Measurements from ENCODE around the gene TRH.

The TRH gene

DNA sequence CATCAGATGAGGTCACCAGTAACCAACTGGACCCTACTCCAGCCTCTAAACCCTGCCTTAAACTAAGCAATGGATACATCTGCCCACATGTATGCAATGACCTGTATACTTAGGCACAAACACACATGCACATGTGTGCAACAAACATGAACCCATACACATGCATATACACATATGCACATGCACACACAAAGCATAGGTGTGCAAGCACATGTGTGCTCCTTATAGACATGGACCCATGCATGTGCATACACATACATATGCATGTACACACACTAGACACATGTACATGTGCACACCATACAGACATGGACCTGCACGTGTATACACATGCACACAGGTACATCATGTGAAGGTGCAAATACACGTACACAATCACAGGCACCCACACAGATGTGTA, 8.6 kb upstream of the TRH start:
- no peak overlapping the region for H3K4me3 ChIP-seq (ENCODE audit: low read depth in 1 of 2, low read length in 1 of 2)
- H3K4me1 ChIP-seq (ENCODE audit: control insufficient read depth in 1 of 2, insufficient read depth in 1 of 2, low read depth in 1 of 2, low read length in 1 of 2), result no peaks in the 10 kb centered on the region
- H3K27ac ChIP-seq, result no peak overlapping the region
- no peaks in the 10 kb centered on the region for H3K9me3 ChIP-seq
- no peaks in the 10 kb centered on the region for H3K36me3 ChIP-seq
- H3K27me3 ChIP-seq, result no peaks in the 10 kb centered on the region
- TF ChIP-seq, protein P1, sequence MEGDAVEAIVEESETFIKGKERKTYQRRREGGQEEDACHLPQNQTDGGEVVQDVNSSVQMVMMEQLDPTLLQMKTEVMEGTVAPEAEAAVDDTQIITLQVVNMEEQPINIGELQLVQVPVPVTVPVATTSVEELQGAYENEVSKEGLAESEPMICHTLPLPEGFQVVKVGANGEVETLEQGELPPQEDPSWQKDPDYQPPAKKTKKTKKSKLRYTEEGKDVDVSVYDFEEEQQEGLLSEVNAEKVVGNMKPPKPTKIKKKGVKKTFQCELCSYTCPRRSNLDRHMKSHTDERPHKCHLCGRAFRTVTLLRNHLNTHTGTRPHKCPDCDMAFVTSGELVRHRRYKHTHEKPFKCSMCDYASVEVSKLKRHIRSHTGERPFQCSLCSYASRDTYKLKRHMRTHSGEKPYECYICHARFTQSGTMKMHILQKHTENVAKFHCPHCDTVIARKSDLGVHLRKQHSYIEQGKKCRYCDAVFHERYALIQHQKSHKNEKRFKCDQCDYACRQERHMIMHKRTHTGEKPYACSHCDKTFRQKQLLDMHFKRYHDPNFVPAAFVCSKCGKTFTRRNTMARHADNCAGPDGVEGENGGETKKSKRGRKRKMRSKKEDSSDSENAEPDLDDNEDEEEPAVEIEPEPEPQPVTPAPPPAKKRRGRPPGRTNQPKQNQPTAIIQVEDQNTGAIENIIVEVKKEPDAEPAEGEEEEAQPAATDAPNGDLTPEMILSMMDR (IDR thresholded peaks at IDR 0.05), result no peak

DNA sequence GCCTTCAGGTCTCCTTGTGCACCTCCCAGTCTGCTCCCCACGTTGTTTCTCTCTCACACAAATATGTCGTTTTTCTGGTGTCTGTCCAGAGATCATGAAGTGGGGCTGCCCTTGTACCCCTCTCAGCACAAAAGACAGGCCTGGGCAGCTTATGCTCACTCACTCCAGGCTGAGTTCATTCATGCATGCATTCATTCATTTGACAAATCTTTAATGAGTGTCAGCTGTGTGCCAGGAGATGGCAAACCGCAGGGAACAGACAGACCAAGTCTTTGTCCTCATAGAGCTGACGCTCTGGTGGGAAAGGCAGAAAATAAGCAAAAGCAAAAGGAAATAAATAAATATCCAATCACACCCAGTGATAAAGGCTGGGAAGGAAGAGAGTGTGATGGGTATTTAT, 7.6 kb upstream of the TRH start:
- Histone ChIP-seq H3K27me3 (peaks cover under 1% of the 10 kb centered on the region), H3K4me3 (ENCODE audit: low read depth in 1 of 2, low read length in 1 of 2) (no peak overlapping the region), H3K9me3 (no peaks in the 10 kb centered on the region), H3K4me1 (ENCODE audit: control insufficient read depth in 1 of 2, insufficient read depth in 1 of 2, low read depth in 1 of 2, low read length in 1 of 2) (no peaks in the 10 kb centered on the region), H3K27ac (no peak overlapping the region), H3K36me3 (no peaks in the 10 kb centered on the region)
- TF ChIP-seq, protein P1 (IDR thresholded peaks at IDR 0.05), result no peak

DNA sequence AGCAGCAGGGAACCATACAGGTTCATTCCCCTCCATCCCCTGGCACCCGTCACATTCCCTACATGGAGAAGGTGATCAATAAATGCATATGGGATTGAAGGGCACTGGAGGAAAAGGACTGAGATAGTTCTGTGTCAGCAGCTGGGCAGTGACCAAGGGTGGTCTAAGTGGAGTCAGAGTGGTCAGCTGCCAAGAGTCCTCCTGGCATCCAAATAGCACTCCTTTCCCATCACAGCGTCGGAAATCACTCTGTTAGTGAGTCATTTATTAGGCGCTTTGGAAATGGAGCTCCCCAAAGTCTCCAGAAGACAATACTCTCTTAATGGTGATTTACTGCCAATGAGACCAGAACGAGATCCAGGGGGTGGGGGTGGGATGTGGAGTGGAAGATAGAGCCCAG, 6.8 kb upstream of the TRH start:
- TF ChIP-seq, protein P1 (IDR thresholded peaks at IDR 0.05), result no peak
- Histone ChIP-seq H3K9me3 (no peaks in the 10 kb centered on the region), H3K4me3 (ENCODE audit: low read depth in 1 of 2, low read length in 1 of 2) (no peak overlapping the region), H3K27me3 (peaks cover 10% of the 10 kb centered on the region), H3K27ac (no peak overlapping the region), H3K36me3 (no peaks in the 10 kb centered on the region), H3K4me1 (ENCODE audit: control insufficient read depth in 1 of 2, insufficient read depth in 1 of 2, low read depth in 1 of 2, low read length in 1 of 2) (no peaks in the 10 kb centered on the region)

DNA sequence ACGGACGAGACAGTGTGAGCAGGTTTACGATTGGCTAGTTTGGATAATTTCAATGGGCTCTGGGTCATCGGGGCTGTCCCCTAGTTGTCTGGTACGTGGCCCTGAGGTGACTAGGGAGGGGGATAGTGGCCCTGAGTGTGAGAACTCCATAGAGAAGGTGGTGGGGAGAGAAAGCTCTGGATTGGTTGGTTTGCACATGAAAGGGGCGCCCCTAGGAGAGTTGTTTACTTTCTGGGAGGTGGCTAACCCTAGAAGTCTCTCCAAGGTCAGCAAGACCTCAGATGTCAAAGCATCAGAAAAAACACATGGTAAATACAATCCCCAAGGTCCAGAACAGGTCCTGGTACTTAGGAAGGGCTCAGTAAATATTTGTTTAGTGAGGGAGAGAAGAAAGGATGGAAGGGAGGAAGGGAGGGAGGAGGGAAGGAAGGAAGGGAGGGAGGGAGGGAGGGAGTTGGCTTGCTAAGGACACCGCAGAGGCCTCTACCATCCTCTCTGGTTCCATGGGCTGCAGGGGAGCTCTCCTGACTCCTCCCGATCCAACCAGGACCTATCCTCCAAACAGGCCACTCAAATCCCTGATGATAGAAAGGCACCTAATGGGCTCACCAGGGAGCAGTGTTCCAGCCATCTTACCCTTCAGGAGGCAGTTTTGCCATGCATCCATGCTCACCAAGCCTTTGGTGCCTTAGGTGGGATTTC, 3.0 kb upstream of the TRH start:
- H3K4me1 ChIP-seq (ENCODE audit: control insufficient read depth in 1 of 2, insufficient read depth in 1 of 2, low read depth in 1 of 2, low read length in 1 of 2), result peaks cover 13 to 17% of the 10 kb centered on the region in 2 experiments
- peaks cover 47% of the 10 kb centered on the region for H3K27me3 ChIP-seq
- TF ChIP-seq, protein P1 (IDR thresholded peaks at IDR 0.05), result no peak
- no peaks in the 10 kb centered on the region for H3K36me3 ChIP-seq
- H3K4me3 ChIP-seq (ENCODE audit: low read depth in 1 of 2, low read length in 1 of 2), result no peak overlapping the region
- H3K27ac ChIP-seq, result no peak overlapping the region
- no peaks in the 10 kb centered on the region for H3K9me3 ChIP-seq

DNA sequence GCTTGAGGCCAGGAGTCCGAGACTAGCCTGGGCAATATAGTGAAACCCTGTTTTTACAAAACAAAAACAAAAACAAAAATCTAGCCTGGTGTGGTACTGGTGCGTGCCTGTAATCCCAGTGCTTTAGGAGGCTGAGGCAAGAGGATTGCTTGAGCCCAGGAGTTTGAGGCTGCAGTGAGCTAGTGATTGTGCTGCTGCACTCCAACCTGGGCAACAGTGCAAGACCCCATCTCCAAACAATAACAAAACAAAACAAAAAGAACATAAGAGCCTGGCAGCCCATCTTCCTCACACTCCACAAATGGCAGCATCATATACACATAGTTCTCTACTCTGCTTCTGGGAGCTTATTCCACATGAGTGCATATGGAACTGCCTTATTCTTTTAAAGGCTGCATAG, 2.2 kb upstream of the TRH start:
- Histone ChIP-seq H3K4me3 (ENCODE audit: low read depth in 1 of 2, low read length in 1 of 2) (no peak overlapping the region), H3K4me1 (ENCODE audit: control insufficient read depth in 1 of 2, insufficient read depth in 1 of 2, low read depth in 1 of 2, low read length in 1 of 2) (peaks cover 13 to 17% of the 10 kb centered on the region in 2 experiments), H3K9me3 (no peaks in the 10 kb centered on the region), H3K36me3 (no peaks in the 10 kb centered on the region), H3K27ac (no peak overlapping the region), H3K27me3 (peaks cover 55% of the 10 kb centered on the region)
- TF ChIP-seq, protein P1 (IDR thresholded peaks at IDR 0.05), result no peak

All from neutrophil (primary cell).